NOMO-1 treated with DMSO at 0.1 percent for 48 hours (cell line): ENCODE measurements around the gene PDAP1.
A peak's percentile ranks its signal among the peaks of the same experiment; 100 is the strongest.

Source experiments
- DNase-seq: peaks from one replicate; lab custom pipeline; 2025; ENCODE audit not compliant: unreplicated experiment; lab: John Stamatoyannopoulos, UW

PDAP1 gene

DNA sequence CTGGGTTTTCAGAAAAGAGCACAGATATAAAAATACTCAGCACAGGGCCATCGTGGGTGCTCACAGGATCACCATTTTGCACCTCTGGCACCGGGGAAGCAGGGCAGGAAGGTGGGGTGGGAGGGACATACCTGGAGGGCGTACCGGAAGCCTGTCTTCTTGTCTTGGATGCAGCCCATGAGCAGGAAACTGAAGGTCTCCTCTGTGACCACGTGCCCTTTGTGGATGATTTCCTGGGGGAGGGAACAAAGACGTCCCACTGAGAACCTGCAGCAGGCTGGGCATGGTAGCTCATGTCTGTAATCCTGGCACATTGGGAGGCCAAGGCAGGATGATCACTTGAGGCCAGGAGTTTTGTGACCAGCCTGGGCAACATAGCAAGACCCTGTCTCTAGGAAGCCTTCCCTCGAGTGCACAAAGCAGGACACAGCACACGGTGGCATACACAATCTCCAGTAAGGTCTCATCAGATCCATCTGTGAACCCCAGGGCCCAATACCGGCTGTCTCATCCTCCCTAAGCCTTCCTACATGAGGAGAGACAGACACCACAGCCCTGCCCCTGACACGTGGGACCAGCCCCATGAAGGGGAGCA is 20.7 kb upstream of the PDAP1 start:
- no peak for DNase-seq

DNA sequence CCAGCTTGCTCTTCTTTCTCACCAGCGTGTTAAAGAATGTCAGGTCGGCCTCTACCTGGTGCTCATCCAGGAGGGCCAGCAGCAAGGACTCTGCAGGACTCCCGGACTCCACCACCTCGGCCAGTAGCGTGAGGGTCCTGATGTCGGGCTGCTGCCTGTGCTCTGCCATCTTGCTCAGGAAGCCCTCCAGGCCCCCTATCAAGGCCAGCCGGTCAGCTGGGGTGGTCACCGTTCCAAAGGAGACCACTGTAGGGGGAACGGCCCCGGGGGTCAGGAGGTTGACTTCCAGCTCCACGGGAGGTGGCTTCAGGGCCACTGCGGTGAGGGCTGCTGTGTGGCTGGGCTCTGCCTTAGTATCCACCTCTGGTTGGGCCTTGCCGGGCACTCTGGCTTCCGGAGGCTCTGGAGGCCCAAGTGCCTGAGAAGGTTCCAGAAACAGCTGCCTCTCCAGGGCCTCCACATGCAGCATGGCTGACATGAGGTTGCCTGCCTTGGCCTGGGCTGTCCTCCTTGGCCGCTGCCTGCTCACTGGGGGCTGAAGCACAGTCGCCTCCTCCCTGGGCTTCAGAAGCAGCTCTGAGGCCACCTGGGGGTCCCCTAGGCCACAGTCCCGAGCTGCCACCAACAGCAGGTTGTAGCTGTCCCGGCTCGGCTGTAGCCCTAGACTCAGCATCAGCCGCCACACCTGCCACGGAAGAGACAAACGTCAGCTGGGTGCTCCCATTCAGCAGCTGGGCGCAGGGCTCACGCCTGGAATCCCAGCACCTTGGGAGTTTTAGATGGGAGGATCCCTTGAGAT is 16.7 kb upstream of the PDAP1 start:
- no peak for DNase-seq

DNA sequence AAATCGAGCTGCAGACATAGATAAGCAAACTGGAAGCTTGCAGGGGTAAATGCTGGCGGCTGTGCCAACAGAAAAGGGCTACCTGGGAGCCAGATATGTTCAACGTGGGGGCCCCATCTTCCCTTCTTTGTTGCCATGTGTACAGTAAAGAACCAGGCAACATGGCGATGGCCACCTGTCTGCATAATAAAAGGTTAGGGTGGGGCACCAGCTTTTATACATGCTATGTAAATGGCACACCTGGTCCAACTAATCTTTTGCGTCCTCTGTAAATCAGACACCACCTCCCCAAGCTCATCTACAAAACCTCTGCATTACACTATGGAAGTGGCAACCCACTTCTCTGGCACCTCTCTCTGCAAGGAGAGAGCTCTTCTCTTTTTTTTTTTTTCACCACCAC is 14.2 kb upstream of the PDAP1 start:
- no peak for DNase-seq

DNA sequence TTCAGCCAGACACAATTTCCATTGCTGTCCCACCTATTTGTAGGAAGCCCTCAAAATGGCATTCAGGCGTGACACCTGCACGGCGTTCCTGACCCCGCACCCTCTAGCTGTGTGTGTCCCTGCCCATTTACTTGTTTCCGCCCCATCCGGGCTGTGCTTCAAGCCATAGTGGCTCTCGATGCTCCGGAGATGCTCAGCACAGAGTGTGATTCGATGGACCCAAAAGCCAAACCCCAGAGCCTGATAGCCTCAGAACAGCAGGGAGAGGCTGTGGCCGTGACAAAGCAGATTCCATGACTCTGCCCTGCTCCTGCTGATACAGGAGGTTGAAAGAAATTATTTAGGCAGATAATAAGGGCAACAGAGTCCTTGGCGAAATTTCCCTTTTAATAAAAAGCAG is 13.8 kb upstream of the PDAP1 start:
- DNase-seq: no peak

DNA sequence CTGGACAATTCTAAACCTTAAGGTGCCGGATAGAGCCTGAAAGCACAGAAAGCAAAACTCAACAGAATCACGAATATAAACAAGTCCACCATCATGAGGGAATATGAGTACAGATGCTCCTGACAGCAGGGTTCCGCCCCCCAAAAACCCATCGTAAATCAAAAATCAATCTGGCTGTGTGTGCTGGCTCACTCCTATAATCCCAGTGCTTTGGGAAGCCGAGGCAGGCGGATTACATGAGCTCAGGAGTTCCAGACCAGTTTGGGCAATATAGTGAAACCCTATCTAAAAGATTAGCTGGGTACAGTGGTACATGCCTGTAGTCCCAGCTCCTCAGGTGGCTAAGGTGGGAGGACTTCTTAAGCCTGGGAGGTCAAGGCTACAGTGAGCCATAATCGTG is 12.6 kb upstream of the PDAP1 start:
- DNase-seq: no peak

DNA sequence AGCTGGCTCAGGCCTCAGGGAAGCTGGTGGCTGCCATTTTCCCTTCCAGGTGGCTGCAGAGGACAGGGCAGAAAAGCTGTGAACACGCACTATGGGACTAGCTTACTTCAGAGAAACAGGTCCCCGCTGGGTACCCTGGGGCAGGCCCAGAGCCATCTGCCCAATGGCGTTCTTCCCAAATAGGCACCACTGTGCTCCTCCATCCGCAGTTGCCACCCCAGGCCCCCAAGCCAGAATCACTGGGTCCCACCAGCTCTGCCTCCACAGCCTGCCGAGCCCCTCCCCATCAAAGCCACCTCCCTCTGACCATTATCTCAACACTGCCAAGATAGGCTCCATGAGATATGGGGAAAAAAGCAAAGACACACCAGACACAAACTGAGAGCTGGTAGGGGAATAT is 11.8 kb upstream of the PDAP1 start:
- DNase-seq: no peak

DNA sequence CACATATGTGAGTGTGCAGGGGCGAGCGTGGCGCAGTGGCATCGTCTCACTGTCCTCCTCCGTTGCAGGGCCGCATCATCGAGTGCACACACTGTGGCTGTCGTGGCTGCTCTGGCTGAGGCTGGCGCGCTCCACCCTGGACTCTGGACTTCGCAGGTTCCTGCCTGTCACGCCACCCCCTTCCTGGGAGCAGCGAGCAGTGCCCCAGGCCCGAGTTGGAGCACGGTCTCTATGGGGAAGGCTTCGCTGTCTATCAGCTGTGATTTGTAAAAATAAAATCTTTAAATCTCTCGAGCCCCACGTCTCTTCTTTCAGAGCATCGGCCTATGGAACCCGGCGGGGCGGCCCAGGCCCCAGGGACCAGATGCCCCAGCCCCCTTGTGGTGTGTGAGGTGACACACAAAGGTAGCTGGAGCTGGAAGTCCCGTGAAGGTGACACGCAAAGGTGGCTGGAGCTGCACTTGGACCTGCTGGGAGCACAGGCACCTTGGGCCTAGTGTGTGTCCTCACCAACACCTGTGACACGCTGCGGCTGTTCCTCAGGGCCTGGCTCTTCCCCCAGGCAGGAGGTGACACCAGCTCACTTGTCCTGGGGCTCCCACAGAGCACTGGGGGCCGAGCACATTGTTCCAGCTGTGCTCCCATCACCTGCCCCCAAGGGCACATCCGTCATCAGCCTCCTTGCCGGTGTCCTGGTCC is 11.1 kb upstream of the PDAP1 start:
- DNase-seq: no peak

DNA sequence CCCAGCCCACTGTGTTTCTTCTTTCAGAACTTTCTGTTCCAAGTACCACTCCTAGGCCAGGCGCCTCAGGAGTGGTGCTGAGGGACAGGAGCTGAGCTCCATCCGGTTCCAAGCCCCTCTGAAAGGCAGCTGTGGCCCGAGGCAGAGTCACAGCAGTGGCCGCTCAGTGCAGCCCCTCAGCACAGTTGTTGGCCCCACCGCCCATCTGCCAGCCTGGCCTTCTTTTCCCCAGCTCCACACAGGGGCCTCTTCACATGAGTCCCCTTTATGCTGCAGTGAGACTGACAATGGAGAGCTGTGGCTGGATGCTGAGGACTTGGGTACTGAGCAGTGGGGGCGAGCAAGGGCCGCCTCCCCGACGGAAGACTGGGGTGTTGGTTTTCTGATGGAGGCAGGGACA is 9.9 kb upstream of the PDAP1 start:
- DNase-seq: no peak

DNA sequence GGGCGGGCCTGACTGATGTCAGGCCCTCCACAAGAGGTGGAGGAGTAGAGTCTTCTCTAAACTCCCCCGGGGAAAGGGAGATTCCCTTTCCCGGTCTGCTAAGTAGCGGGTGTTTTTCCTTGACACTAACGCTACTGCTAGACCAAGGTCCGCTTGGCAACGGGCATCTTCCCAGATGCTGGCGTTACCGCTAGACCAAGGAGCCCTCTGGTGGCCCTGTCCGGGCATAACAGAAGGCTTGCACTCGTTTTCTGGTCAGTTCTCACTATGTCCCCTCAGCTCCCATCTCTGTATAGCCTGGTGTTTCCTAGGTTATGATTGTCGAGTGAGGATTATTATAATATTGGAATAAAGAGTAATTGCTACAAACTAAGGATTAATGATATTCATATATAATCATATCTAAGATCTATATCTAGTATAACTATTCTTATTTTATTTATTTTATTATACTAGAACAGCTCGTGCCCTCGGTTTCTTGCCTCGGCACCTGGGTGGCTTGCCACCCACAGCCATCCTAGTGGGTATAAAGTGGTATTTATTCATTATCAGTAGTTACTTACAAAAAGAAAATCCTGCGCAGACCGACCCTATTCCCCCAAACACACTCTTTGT is 7.2 kb upstream of the PDAP1 start:
- DNase-seq: peak; percentile 29

DNA sequence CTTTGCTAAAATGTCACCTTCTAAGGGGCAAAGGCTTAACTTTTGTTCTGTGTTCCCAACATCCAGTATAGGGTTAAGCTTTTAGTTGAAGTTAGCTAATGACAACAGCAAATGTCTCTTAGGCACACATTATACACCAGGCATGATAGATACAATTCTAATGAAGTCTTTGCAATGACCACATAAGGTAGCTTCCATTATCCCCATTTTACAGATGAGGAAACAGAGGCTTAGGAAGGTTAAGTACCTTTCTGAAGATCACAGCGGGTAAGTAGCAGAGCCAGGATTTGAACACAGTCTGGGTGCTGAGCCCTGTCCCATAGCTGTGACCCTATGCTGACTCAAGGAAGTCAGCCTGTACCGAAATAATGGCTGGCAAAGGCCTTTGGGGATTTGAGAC is 2.2 kb upstream of the PDAP1 start:
- no peak for DNase-seq

DNA sequence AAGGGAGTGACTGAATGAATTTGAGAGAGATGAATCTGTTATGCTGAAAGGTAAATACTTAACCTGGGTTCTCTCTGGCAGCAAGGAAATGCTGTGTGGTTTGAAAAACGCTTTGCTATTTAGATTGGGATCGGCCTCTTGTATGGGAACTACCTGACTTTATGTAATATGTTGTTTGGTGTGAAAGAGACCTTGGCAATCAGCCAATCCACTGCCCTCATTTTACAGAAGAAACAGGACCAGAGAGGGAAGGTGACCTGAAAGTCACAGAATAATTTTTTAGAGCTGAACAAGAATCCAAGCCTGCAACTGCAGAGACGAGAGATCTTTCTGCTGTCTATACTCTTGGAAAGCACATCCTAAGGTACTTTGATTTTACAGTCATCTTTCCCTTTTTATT is 1.4 kb upstream of the PDAP1 start:
- DNase-seq: no peak

DNA sequence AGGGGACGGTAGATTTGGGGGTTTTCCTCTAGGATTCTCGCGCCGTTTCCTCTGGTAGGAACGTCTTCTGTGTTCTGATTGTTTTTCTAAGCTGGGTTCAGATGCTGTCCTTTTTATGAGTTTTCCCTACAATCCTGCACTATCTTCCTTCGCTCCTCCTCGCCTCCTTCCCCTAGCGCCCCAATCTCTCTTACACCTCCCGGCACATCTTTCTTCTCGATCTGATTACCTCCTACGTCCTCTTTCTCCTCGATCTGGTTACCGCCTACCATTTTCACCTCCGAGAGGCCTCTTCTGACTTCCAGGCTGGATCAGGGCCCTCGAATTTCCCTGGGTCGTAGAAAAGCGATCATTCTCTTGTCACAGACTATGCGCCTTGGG is 785 bp upstream of the PDAP1 start:
- peak; percentile 61 for DNase-seq

DNA sequence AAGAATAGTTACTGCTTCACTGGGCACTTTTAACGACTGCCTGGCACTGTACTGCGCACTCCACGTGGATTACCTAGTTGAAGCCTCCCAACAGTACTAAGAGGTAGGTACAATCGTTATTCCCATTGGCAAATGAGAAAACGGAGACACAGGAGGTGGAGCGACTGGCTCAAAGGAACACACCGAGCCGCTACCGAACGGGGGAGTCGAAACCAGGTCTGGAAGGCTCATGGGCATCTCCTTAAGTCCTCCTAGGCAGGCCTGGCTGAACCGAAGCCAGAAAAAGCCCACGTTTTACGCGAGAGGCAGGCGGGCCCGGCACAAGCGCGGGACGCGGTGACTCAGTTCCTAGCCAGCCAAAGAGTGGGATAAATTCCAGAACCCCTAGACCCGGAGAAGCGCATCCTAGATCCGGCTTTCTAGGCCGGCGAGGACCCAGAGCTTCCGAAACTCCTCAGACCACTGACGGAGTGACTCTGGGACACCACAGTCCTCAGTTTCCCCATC is 472 bp downstream of the PDAP1 start:
- DNase-seq: no peak

DNA sequence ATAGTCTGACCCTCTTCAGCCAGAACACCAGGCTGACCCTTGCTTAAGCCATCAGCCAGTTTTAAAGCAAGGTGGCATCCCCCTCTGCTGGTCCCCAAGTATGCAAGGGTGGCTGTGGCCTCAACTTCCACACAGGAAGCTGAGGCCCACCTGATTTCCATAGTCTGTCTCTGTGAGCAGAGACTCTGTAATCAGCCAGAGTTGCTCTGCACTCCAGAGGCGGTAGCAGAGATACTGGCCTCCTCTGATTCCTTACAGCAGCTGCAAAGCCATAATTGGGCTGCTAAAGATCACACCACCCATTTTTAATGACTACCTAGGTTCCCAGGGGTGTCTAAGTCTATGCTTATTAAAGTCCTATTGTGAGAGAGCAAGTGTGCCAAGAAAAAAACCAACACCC is 1.8 kb downstream of the PDAP1 start:
- no peak for DNase-seq

DNA sequence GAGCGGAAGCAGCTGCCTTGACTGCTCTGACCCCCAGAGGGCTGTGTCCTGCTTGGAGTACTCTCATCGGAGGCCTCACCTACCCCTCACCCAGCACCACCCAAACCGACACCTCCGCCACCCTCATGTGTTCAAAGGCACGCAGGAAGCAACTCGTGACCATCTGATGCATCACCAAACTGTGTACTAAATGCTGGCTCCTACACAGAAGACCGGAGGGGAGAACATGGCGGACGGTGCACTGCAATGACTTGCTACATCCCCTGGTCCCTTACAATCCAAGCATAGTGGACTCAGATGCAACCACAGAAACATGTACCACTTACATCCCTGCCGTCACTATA is 3.4 kb downstream of the PDAP1 start:
- no peak for DNase-seq

DNA sequence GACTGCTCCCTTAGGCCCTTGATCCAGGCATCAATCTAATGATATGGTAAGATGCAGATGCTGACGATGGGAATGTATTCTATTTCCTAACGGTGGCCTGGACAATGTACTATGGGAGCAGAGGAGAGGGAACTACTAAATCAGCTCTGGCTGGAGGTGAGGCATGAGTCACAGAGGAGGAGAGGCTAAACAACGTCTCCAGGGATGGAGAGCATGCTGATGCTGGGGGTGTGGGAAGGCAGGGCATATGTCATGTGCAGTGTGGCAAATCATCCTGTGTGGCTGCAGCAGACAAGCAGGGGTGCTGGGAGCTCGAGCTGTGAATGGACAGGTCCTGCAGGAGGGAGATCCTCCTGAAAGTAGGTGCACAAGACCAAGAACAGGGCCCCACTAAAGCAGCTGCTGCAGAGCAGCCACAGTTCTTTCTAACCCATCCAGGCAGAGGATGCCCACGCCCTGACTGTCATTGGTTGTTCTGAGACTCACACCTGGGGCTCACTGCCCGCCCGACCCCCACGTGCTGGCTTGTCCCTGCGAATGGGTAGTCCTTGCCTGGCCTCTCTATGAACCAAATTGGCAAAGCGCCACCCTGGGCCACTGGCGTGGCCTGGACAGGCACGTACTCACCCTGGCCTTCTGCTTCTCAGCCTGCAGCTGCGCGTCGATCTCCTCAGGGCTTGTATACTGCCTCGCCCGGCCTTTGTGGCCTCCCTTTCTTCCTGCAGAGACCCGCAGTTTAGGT is 4.0 kb downstream of the PDAP1 start:
- DNase-seq: no peak

DNA sequence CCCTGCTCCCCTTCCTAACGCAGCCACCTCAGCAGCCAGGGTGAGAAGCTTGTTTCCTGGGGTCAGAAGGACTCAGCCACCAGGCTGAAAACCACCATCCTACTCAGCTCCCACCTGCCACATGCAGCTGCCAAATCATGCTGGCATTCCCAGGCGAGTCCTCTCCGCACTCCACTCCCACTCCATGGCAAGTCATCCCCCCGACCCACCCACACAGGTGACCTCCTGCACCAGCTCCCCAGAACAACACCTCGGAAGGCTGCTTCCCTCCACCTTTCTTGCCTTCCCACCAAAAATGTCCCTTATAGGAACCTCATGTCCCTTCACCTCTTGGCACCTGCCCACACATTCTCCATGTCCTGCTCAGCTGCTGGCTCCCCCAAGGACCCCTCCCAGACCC is 4.6 kb downstream of the PDAP1 start:
- no peak for DNase-seq

DNA sequence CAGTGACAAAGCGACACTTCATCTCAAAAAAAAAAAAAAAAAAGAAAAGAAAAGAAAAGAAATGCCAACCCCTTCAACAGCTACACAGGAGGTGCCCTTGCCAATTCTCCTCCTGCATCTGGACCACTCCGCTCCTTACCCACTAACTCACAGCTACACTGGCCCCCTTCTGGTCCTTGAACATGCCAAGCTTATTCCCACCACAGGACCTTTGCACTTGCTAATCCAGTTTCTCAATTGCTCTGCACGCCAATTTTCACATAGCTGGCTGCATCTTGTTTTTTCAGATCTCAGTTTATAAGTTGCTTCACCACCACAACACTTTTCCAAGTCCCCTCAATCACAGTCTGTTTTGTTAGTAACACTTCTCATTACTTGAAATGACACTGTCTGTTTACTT is 5.5 kb downstream of the PDAP1 start:
- no peak for DNase-seq

DNA sequence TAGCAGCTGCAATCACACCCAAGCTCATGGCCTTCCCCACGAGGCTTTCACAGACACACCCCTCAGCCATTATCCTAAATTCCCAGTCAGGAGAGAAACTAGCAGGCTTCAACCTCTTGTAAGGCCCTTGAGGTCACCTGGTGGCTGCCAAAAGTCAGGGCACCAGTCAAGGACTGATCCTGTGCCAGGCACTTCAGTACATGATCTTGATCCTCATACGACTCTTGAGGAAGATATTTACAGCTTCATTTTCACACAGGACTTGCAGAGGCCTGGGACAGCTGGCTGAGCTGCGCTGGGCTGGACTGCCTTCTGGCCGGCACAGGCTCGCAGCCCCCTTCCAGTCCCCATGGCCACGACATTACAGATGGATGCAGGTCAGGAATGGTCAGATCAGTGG is 8.8 kb downstream of the PDAP1 start:
- no peak for DNase-seq

DNA sequence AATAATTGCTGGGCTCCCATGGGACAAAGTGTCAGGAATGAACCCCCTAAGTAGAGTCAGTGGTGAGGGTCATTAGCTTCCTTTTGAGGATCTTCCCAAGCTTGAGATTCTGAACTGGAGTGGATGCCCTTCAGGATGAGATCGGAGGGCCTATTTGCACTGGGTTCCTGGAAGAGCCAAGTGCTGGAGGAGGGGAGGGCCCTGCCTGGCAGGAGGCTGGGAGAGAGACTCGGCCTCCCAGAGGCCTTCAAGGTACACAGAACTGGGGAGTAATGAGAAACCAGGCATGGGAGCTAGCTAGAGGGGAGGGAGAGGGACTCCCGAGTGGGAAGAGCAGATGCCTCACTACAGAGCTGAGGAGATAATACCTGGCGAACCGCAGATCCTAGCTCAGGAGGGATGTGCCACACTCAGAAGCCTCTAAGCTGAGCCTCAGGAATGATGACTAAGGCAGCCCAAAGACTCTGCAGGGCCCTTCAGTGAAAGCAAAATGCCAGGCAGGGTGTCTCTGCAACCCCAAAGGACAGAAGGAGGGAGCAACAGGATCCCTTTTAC is 9.4 kb downstream of the PDAP1 start:
- DNase-seq: no peak
